Measurements from ENCODE around the gene ADAMTS17.

ADAMTS17 gene

GRCh38 chr15:100341750-100342560 lies at the start of gene ADAMTS17:
ADAMTS17 (minus strand) TSS chr15:100341975; CDS start chr15:100341899, 76 bp downstream.
- Histone ChIP-seq H3K9me3 (ENCODE audit: insufficient read depth, low read depth, low read length) (no peaks in the 10 kb centered on the region), H3K27ac (ENCODE audit: low read length) (no peak within 1 kb of the TSS), H3K36me3 (ENCODE audit: insufficient read depth, low read depth, low read length) (no peaks in the 10 kb centered on the region), H3K27me3 (ENCODE audit: insufficient read depth, low read length) (peaks cover 67% of the 10 kb centered on the region), H3K4me3 (ENCODE audit: low read length) (peak within 1 kb of the TSS; percentile 60; the same call in 1 of the 2 replicates), H3K9ac (ENCODE audit: low read depth, low read length) (no peak within 1 kb of the TSS), H3K4me1 (ENCODE audit: insufficient read depth, low read length) (peaks cover 7% of the 10 kb centered on the region)

GRCh38 chr15:100385300-100386050 lies 43.7 kb upstream of the ADAMTS17 start:
- Histone ChIP-seq H3K27ac (ENCODE audit: low read length) (no peak overlapping the region), H3K27me3 (ENCODE audit: insufficient read depth, low read length) (no peaks in the 10 kb centered on the region), H3K4me1 (ENCODE audit: insufficient read depth, low read length) (no peaks in the 10 kb centered on the region), H3K9me3 (ENCODE audit: insufficient read depth, low read depth, low read length) (peaks cover 44% of the 10 kb centered on the region), H3K36me3 (ENCODE audit: insufficient read depth, low read depth, low read length) (no peaks in the 10 kb centered on the region), H3K4me3 (ENCODE audit: low read length) (no peak overlapping the region), H3K9ac (ENCODE audit: low read depth, low read length) (no peak overlapping the region)

GRCh38 chr15:100384108-100384410 lies 42.3 kb upstream of the ADAMTS17 start:
- no peaks in the 10 kb centered on the region for H3K4me1 ChIP-seq (ENCODE audit: insufficient read depth, low read length)
- no peak overlapping the region for H3K9ac ChIP-seq (ENCODE audit: low read depth, low read length)
- no peaks in the 10 kb centered on the region for H3K36me3 ChIP-seq (ENCODE audit: insufficient read depth, low read depth, low read length)
- no peaks in the 10 kb centered on the region for H3K27me3 ChIP-seq (ENCODE audit: insufficient read depth, low read length)
- H3K9me3 ChIP-seq (ENCODE audit: insufficient read depth, low read depth, low read length): peaks cover 52% of the 10 kb centered on the region
- H3K27ac ChIP-seq (ENCODE audit: low read length): no peak overlapping the region
- no peak overlapping the region for H3K4me3 ChIP-seq (ENCODE audit: low read length)

GRCh38 chr15:100383302-100384107 lies 41.7 kb upstream of the ADAMTS17 start:
- Histone ChIP-seq H3K9me3 (ENCODE audit: insufficient read depth, low read depth, low read length) (peaks cover 47% of the 10 kb centered on the region), H3K4me1 (ENCODE audit: insufficient read depth, low read length) (no peaks in the 10 kb centered on the region), H3K27me3 (ENCODE audit: insufficient read depth, low read length) (no peaks in the 10 kb centered on the region), H3K9ac (ENCODE audit: low read depth, low read length) (no peak overlapping the region), H3K4me3 (ENCODE audit: low read length) (no peak overlapping the region), H3K36me3 (ENCODE audit: insufficient read depth, low read depth, low read length) (no peaks in the 10 kb centered on the region), H3K27ac (ENCODE audit: low read length) (no peak overlapping the region)

GRCh38 chr15:100373942-100374341 lies 32.2 kb upstream of the ADAMTS17 start:
- H3K9ac ChIP-seq (ENCODE audit: low read depth, low read length): no peak overlapping the region

GRCh38 chr15:100373120-100373896 lies 31.5 kb upstream of the ADAMTS17 start:
- Histone ChIP-seq H3K27ac (ENCODE audit: low read length) (no peak overlapping the region), H3K9ac (ENCODE audit: low read depth, low read length) (peak overlapping the region; percentile 58; the same call in 1 of the 2 replicates), H3K9me3 (ENCODE audit: insufficient read depth, low read depth, low read length) (peaks cover 7% of the 10 kb centered on the region; the same call in 1 of the 2 replicates), H3K27me3 (ENCODE audit: insufficient read depth, low read length) (peaks cover 38% of the 10 kb centered on the region), H3K4me3 (ENCODE audit: low read length) (peak overlapping the region; percentile 79), H3K4me1 (ENCODE audit: insufficient read depth, low read length) (no peaks in the 10 kb centered on the region), H3K36me3 (ENCODE audit: insufficient read depth, low read depth, low read length) (no peaks in the 10 kb centered on the region)

More at GRCh38 chr15:100373942-100374341, 32.2 kb upstream of the ADAMTS17 start:
- H3K27me3 ChIP-seq (ENCODE audit: insufficient read depth, low read length): peaks cover 38% of the 10 kb centered on the region
- peak overlapping the region; percentile 79; the same call in 1 of the 2 replicates for H3K4me3 ChIP-seq (ENCODE audit: low read length)
- H3K27ac ChIP-seq (ENCODE audit: low read length): no peak overlapping the region
- H3K9me3 ChIP-seq (ENCODE audit: insufficient read depth, low read depth, low read length): peaks cover 7% of the 10 kb centered on the region; the same call in 1 of the 2 replicates
- H3K4me1 ChIP-seq (ENCODE audit: insufficient read depth, low read length): no peaks in the 10 kb centered on the region
- H3K36me3 ChIP-seq (ENCODE audit: insufficient read depth, low read depth, low read length): no peaks in the 10 kb centered on the region

GRCh38 chr15:100372739-100373119 lies 31.0 kb upstream of the ADAMTS17 start:
- peak overlapping the region; percentile 58; the same call in 1 of the 2 replicates for H3K9ac ChIP-seq (ENCODE audit: low read depth, low read length)

GRCh38 chr15:100355342-100355741 lies 13.6 kb upstream of the ADAMTS17 start:
- Histone ChIP-seq H3K27ac (ENCODE audit: low read length) (no peak overlapping the region), H3K27me3 (ENCODE audit: insufficient read depth, low read length) (peaks cover 4% of the 10 kb centered on the region), H3K36me3 (ENCODE audit: insufficient read depth, low read depth, low read length) (no peaks in the 10 kb centered on the region), H3K9ac (ENCODE audit: low read depth, low read length) (no peak overlapping the region; the same call in 1 of the 2 replicates), H3K4me3 (ENCODE audit: low read length) (no peak overlapping the region), H3K4me1 (ENCODE audit: insufficient read depth, low read length) (no peaks in the 10 kb centered on the region), H3K9me3 (ENCODE audit: insufficient read depth, low read depth, low read length) (no peaks in the 10 kb centered on the region)

More at GRCh38 chr15:100372739-100373119, 31.0 kb upstream of the ADAMTS17 start:
- Histone ChIP-seq H3K36me3 (ENCODE audit: insufficient read depth, low read depth, low read length) (no peaks in the 10 kb centered on the region), H3K27me3 (ENCODE audit: insufficient read depth, low read length) (peaks cover 38% of the 10 kb centered on the region), H3K27ac (ENCODE audit: low read length) (no peak overlapping the region), H3K9me3 (ENCODE audit: insufficient read depth, low read depth, low read length) (peaks cover 7% of the 10 kb centered on the region; the same call in 1 of the 2 replicates), H3K4me1 (ENCODE audit: insufficient read depth, low read length) (no peaks in the 10 kb centered on the region), H3K4me3 (ENCODE audit: low read length) (peak overlapping the region; percentile 79)

GRCh38 chr15:100353449-100353848 lies 11.7 kb upstream of the ADAMTS17 start:
- peaks cover 14% of the 10 kb centered on the region for H3K27me3 ChIP-seq (ENCODE audit: insufficient read depth, low read length)
- H3K4me3 ChIP-seq (ENCODE audit: low read length): no peak overlapping the region
- no peak overlapping the region for H3K27ac ChIP-seq (ENCODE audit: low read length)
- H3K4me1 ChIP-seq (ENCODE audit: insufficient read depth, low read length): no peaks in the 10 kb centered on the region
- no peaks in the 10 kb centered on the region for H3K36me3 ChIP-seq (ENCODE audit: insufficient read depth, low read depth, low read length)
- no peaks in the 10 kb centered on the region for H3K9me3 ChIP-seq (ENCODE audit: insufficient read depth, low read depth, low read length)
- H3K9ac ChIP-seq (ENCODE audit: low read depth, low read length): no peak overlapping the region

- Histone ChIP-seq H3K27me3 (ENCODE audit: insufficient read depth, low read length) (peaks cover 21% of the 10 kb centered on the region), H3K9me3 (ENCODE audit: insufficient read depth, low read depth, low read length) (no peaks in the 10 kb centered on the region), H3K4me3 (ENCODE audit: low read length) (peak overlapping the region; percentile 95), H3K27ac (ENCODE audit: low read length) (no peak overlapping the region), H3K4me1 (ENCODE audit: insufficient read depth, low read length) (no peaks in the 10 kb centered on the region), H3K36me3 (ENCODE audit: insufficient read depth, low read depth, low read length) (no peaks in the 10 kb centered on the region), H3K9ac (ENCODE audit: low read depth, low read length) (peak overlapping the region; percentile 44; the same call in 1 of the 2 replicates)
Measured at GRCh38 chr15:100350434-100351226, 8.9 kb upstream of the ADAMTS17 start.
